ENCODE data around the gene OLFM2. TPM values are rescaled to one million over a fixed set of nuclear protein-coding genes. Genes with fewer than 3 reads are reported as not detected.

The OLFM2 gene
- polyA plus RNA-seq, 1 donor from 2014 or later, result 68.6 TPM

DNA sequence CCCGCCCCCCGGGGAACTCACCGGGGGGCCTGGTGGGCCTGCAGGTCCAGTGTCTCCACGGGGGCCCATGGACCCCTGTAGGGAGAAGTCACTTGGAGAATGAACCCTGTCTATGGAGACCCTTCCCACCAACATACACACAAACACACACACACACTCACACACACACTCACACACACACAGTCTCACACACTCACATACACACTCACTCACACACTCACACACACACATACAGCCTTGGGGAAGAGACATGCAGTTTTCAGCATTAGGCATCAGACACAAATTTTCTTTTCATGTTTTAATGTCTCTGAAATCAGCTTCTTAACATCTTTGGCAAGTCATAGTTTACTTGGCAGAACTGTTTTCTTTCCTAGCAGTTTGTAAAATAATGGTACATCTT, 31.0 kb upstream of the OLFM2 start:
- TF ChIP-seq EP300 (conservative IDR thresholded peaks at IDR 0.05; ENCODE audit: poor library complexity, severe bottlenecking), result no peak
- TF ChIP-seq TAF1 (IDR thresholded peaks at IDR 0.05; ENCODE audit: low read depth), result no peak
- TF ChIP-seq MXI1 (conservative IDR thresholded peaks at IDR 0.05; ENCODE audit: poor library complexity, severe bottlenecking), result no peak
- TF ChIP-seq EZH2 (IDR thresholded peaks at IDR 0.05; ENCODE audit: borderline replicate concordance, insufficient read depth, low read length, poor library complexity, severe bottlenecking), result no peak
- TF ChIP-seq SMC3 (conservative IDR thresholded peaks at IDR 0.05; ENCODE audit: poor library complexity), result no peak
- no peak for TF ChIP-seq REST (IDR thresholded peaks at IDR 0.05; ENCODE audit: borderline replicate concordance)
- no peak for TF ChIP-seq RAD21 (conservative IDR thresholded peaks at IDR 0.05)
- TF ChIP-seq POLR2AphosphoS5 (IDR thresholded peaks at IDR 0.05), result no peak
- TF ChIP-seq, protein P1, sequence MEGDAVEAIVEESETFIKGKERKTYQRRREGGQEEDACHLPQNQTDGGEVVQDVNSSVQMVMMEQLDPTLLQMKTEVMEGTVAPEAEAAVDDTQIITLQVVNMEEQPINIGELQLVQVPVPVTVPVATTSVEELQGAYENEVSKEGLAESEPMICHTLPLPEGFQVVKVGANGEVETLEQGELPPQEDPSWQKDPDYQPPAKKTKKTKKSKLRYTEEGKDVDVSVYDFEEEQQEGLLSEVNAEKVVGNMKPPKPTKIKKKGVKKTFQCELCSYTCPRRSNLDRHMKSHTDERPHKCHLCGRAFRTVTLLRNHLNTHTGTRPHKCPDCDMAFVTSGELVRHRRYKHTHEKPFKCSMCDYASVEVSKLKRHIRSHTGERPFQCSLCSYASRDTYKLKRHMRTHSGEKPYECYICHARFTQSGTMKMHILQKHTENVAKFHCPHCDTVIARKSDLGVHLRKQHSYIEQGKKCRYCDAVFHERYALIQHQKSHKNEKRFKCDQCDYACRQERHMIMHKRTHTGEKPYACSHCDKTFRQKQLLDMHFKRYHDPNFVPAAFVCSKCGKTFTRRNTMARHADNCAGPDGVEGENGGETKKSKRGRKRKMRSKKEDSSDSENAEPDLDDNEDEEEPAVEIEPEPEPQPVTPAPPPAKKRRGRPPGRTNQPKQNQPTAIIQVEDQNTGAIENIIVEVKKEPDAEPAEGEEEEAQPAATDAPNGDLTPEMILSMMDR (IDR thresholded peaks at IDR 0.05; ENCODE audit: poor library complexity, severe bottlenecking), result no peak
- no peaks in the 10 kb centered on the region for H3K36me3 ChIP-seq (ENCODE audit: insufficient read depth, low read length)
- no peaks in the 10 kb centered on the region for H4K20me1 ChIP-seq (ENCODE audit: insufficient read depth)
- H3K79me2 ChIP-seq (replicated peaks; ENCODE audit: insufficient read depth, low read length), result no peaks in the 10 kb centered on the region
- H3K4me2 ChIP-seq (ENCODE audit: low read length), result no peak overlapping the region
- no peak overlapping the region for H2AFZ ChIP-seq (ENCODE audit: low read depth, low read length)
- no peak overlapping the region for H3K9ac ChIP-seq (ENCODE audit: low read length)
- peaks cover 24% of the 10 kb centered on the region for H3K27me3 ChIP-seq (ENCODE audit: insufficient read depth, low read depth, low read length)
- no peaks in the 10 kb centered on the region for H3K9me3 ChIP-seq (ENCODE audit: low read length)
- no peak overlapping the region for H3K27ac ChIP-seq (ENCODE audit: low read length)
- H3F3A ChIP-seq (ENCODE audit: insufficient read depth, low read length, poor library complexity, severe bottlenecking), result no peaks in the 10 kb centered on the region
- H3K4me3 ChIP-seq (ENCODE audit: low read length), result no peak overlapping the region
- no peaks in the 10 kb centered on the region for H3K9me2 ChIP-seq (ENCODE audit: insufficient read depth, low read length)

DNA sequence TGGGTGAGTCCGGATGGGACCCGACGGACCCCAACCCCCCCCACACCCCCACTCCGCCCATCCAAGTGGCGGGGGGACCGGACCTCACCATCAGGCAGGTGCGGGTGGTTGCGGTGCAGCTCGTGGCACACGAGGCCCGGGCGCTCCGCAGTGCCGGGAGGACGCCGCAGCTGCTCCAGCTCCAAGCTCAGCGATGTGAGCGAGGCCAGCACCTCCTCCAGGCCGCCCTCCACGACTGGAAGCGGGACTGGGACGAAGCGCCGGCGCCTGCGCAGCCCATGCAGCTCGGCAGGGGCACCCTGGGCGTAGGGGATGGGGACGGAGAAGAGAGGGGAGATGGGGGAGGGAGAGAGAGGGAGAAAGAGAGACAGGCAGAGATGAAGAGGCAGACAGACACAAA, 30.1 kb upstream of the OLFM2 start:
- Histone ChIP-seq H3K4me3 (ENCODE audit: low read length) (no peak overlapping the region), H4K20me1 (ENCODE audit: insufficient read depth) (no peaks in the 10 kb centered on the region), H3K9ac (ENCODE audit: low read length) (no peak overlapping the region), H3F3A (ENCODE audit: insufficient read depth, low read length, poor library complexity, severe bottlenecking) (no peaks in the 10 kb centered on the region), H3K27me3 (ENCODE audit: insufficient read depth, low read depth, low read length) (peaks cover 24% of the 10 kb centered on the region), H3K27ac (ENCODE audit: low read length) (no peak overlapping the region), H2AFZ (ENCODE audit: low read depth, low read length) (no peak overlapping the region), H3K36me3 (ENCODE audit: insufficient read depth, low read length) (no peaks in the 10 kb centered on the region), H3K9me3 (ENCODE audit: low read length) (no peaks in the 10 kb centered on the region), H3K9me2 (ENCODE audit: insufficient read depth, low read length) (no peaks in the 10 kb centered on the region), H3K79me2 (replicated peaks; ENCODE audit: insufficient read depth, low read length) (no peaks in the 10 kb centered on the region), H3K4me2 (ENCODE audit: low read length) (no peak overlapping the region)
- TF ChIP-seq EP300 (conservative IDR thresholded peaks at IDR 0.05; ENCODE audit: poor library complexity, severe bottlenecking) (no peak), REST (IDR thresholded peaks at IDR 0.05; ENCODE audit: borderline replicate concordance) (no peak), EZH2 (IDR thresholded peaks at IDR 0.05; ENCODE audit: borderline replicate concordance, insufficient read depth, low read length, poor library complexity, severe bottlenecking) (no peak), TAF1 (IDR thresholded peaks at IDR 0.05; ENCODE audit: low read depth) (no peak), POLR2AphosphoS5 (IDR thresholded peaks at IDR 0.05) (no peak), MXI1 (conservative IDR thresholded peaks at IDR 0.05; ENCODE audit: poor library complexity, severe bottlenecking) (no peak), SMC3 (conservative IDR thresholded peaks at IDR 0.05; ENCODE audit: poor library complexity) (no peak), RAD21 (conservative IDR thresholded peaks at IDR 0.05) (no peak)
- TF ChIP-seq, protein P1 (IDR thresholded peaks at IDR 0.05; ENCODE audit: poor library complexity, severe bottlenecking), result no peak
